ENCODE results near the gene MTG1. TPM values are rescaled to one million over a fixed set of nuclear protein-coding genes. Genes with fewer than 3 reads are reported as not detected.
A peak's percentile ranks its signal among the peaks of the same experiment; 100 is the strongest.
"Not testable (repeated sequence)": the region's sequence is repeated elsewhere in the genome, so short reads cannot be mapped to it uniquely, and the experiment has no call there.

MTG1 gene
- total RNA-seq, 8 experiments from 2014 or later = 11.9 to 68.6 (median 27.9) TPM

DNA sequence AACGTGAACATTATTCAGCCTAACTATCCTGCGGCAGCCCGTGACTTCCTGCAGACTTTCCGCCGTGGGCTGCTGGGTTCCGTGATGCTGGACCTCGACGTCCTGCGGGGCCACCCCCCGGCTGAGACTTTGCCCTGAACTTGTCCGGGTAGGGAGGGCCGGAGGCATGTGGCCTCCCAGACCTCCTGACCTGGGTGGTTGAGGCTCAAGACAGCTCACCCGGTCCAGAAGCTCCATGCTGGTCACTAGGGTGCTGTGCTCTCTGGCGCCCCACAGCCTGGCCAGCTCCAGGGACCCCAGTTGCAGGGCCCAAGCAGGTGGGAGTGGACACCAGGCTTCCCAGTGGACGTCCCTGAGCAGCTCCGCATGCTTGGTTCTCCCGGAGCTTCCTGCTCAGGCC lies 26.1 kb downstream of the MTG1 start:
- Histone ChIP-seq H3K4me1 (replicated peaks in 1 of 2) (peaks cover 0 to 4% of the 10 kb centered on the region in 2 donors), H3K4me3 (no peak overlapping the region), H3K27ac (no peak overlapping the region)
- in situ Hi-C loops (cut with MboI; ENCODE audit: low pct_unique_long_range_greater_than_20kb in 2 of 9, low sequenced_read_pairs in 9 of 9, unreplicated experiment in 9 of 9) = no loop called here
- 88 to 98% (median 90%) methylated on average over 2 to 10 of the region's 17 CpGs; no CpG with 5 or more reads in 4 of the 10 experiments for WGBS, 10 experiments
- ATAC-seq (replicated peaks in 6 of 8) = no peak

- in situ Hi-C loops (cut with MboI; ENCODE audit: low pct_unique_long_range_greater_than_20kb in 2 of 9, low sequenced_read_pairs in 9 of 9, unreplicated experiment in 9 of 9) = no loop called here
- Histone ChIP-seq H3K4me1 (replicated peaks in 1 of 2) (peaks cover 0 to 4% of the 10 kb centered on the region in 2 donors), H3K27ac (no peak overlapping the region), H3K4me3 (no peak overlapping the region)
- no peak for ATAC-seq (replicated peaks in 6 of 8)
- WGBS, 10 experiments = 80 to 100% (median 100%) methylated on average over 1 to 3 of the region's 6 CpGs; no CpG with 5 or more reads in 5 of the 10 experiments
Measured at GRCh38 chr10:133420579-133420978, 26.6 kb downstream of the MTG1 start.

DNA sequence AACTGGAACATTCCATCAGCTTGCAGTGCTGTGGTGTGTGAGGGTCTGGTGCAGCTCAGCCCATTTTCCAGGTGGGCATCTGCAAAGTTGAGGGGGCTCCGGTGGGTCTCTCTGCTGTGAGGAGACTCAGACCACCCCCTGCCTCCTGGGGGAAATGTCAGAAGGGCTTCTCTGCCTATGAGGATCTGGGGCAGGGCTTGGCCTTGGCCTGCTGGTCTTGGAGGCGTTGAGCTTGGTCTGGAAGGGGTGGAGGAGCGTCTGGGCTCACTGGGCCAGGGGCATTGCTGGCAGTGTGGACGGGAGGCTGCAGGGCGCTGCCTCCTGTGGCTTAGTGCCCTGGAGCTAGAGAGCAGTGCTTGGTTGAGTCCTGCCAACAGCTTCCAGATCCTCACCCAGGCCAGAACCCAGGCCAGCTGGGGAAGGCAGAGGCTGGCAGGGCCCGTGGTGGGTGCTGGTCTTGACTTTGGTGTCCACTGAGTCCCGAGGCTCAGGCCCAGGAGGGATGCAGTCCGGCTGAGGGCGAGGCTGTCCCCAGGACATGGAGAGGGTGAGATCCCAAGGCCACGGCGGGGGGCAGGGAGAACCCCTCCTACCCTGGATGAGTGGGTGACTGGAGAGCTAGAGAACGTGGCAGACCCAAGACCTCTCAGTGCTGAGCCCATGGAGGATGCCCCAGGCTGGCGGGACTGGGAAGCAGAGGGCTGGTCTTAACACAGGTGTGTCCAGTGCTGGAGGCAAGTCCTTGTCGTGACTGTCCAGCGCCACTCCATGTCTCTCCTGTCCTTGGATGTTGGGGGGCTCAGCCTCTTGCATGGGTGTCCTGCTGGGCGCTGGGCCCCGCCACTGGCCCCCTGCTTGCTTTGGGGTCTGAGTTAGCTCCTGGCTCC lies 27.6 kb downstream of the MTG1 start:
- Histone ChIP-seq H3K4me1 (replicated peaks in 1 of 2) (peaks cover 0 to 4% of the 10 kb centered on the region in 2 donors), H3K27ac (no peak overlapping the region), H3K4me3 (no peak overlapping the region)
- WGBS, 10 experiments = 40 to 100% (median 100%) methylated on average over 1 to 3 of the region's 17 CpGs; no CpG with 5 or more reads in 3 of the 10 experiments
- no peak for ATAC-seq (replicated peaks in 6 of 8)
- in situ Hi-C loops (cut with MboI; ENCODE audit: low pct_unique_long_range_greater_than_20kb in 2 of 9, low sequenced_read_pairs in 9 of 9, unreplicated experiment in 9 of 9) = no loop called here

DNA sequence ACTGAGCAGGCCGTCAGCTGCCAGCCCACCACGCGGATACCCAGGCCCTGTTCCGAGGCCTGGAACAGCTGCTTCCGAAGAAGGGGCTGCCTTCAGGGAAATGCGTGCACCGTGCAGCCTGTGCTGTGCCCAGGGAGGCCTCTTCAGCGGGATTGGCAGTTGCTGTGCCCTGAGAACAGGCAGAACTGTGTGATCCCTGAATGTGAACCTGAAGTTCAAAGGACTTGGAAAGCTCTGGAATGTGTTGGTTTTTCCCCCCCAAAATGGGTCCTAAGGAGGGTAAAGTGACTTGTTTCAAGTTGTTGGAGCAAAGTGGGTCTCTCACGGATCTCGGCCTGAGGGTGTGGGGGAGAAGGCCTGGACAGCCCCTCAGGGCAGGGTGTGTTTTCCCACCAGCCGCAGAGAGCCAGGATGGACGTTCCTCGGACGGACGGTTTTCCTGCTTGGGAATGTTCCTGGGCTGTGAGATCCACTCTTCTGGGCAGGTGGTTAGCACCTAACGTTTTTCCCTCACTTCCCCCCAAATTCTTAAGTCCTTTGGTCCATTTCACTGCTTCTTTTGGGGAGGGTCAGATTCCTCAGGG lies 28.4 kb downstream of the MTG1 start:
- in situ Hi-C loops (cut with MboI; ENCODE audit: low pct_unique_long_range_greater_than_20kb in 2 of 9, low sequenced_read_pairs in 9 of 9, unreplicated experiment in 9 of 9) = no loop called here
- H3K4me3 ChIP-seq = no peak overlapping the region
- 60 to 90% (median 80%) methylated on average over 2 to 8 of the region's 16 CpGs; no CpG with 5 or more reads in 5 of the 10 experiments for WGBS, 10 experiments
- no peak overlapping the region for H3K27ac ChIP-seq
- peaks cover 0 to 4% of the 10 kb centered on the region in 2 donors for H3K4me1 ChIP-seq (replicated peaks in 1 of 2)
- no peak for ATAC-seq (replicated peaks in 6 of 8)

DNA sequence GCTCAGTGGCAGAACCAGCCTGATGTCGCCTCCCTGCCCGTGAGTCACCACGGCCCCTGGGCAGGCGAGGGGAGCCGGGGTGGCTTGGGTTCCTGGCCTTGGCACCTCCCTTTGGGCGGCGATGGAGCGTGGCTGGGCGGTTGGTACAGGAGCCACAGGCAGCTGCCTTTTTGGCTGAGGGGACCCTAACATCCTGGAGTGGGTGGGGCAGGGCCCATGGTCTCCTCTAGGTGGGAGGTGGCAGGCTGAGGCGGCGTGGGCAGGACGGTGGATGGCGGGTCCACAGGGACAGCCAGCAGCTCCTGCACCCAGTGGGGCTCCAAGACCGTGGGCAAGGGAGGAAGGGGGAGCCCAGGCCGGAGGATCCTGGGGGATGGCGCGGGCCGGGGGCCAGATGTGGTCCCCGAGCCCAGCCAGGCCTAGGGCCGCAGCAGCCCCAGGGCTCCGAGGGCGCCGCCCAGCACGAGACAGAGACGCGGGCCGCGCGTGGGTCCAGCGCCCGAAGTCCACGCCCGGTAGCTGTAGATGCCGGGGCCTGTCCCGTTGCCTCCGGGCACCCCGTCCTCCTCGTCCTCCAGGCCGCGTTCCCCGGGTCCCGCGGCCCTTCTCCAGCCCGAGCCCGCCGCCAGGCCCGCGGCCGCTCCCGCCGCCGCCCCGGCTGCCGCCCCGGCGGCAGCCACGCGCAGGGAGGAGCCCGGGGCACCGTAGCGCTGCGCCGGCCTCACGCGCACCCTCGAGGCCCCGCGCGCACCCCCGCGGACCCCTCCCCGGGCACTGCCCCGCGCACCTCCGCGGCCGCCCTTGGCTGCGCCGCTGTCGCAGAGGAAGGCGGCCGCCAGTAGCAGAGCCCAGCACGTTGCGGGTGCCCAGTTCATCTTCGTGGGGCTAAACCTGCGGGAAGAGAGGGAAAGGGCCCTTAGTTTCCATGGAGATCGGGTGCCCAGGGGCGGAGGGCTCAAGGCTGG lies 29.1 kb downstream of the MTG1 start:
- 46 to 100% methylated on average over 1 to 4 of the region's 88 CpGs; no CpG with 5 or more reads in 8 of the 10 experiments for WGBS, 10 experiments

DNA sequence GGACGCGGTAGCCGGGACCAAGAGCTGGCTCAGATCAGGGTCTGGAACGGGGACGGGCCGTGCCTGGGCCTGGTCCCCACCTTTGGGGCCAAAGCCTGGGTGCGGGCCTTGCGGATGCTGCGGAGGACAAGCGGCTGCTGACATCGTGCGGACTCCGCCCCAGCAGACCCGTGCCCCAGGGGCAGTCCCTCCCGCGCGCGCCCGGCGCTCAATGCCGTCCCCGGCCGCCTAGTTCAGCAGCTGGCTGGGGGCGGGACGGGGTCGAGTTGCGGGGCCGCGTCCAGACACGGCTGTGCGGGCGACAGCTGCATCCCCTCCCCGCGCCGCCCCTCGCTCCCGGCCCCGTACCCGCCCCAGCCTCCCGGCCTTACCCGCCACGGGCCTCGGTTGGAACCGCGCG lies 30.1 kb downstream of the MTG1 start:
- H3K4me3 ChIP-seq; in situ Hi-C loops (cut with MboI; ENCODE audit: low pct_unique_long_range_greater_than_20kb in 2 of 9, low sequenced_read_pairs in 9 of 9, unreplicated experiment in 9 of 9); H3K27ac ChIP-seq; H3K4me1 ChIP-seq (replicated peaks in 1 of 2): not testable (repeated sequence)
- WGBS, 10 experiments = no CpG with 5 or more reads among the region's 46 CpGs
- ATAC-seq (replicated peaks in 6 of 8) = peak in 6 of 8 experiments; percentile 36 to 66 (median 63)

More for the DNA sequence above, 29.1 kb downstream of the MTG1 start:
- peak; percentile 34 to 77 (median 68) for ATAC-seq (replicated peaks in 6 of 8)
- Histone ChIP-seq H3K4me1 (replicated peaks in 1 of 2) (peaks cover 0 to 4% of the 10 kb centered on the region in 2 donors), H3K27ac (no peak overlapping the region), H3K4me3 (peak overlapping the region; percentile 14 to 27 (median 26))
- in situ Hi-C loops (cut with MboI; ENCODE audit: low pct_unique_long_range_greater_than_20kb in 2 of 9, low sequenced_read_pairs in 9 of 9, unreplicated experiment in 9 of 9) = no loop called here

- H3K27ac ChIP-seq; in situ Hi-C loops (cut with MboI; ENCODE audit: low pct_unique_long_range_greater_than_20kb in 2 of 9, low sequenced_read_pairs in 9 of 9, unreplicated experiment in 9 of 9); H3K4me1 ChIP-seq (replicated peaks in 1 of 2): not testable (repeated sequence)
- no CpG with 5 or more reads among the region's 37 CpGs for WGBS, 10 experiments
- ATAC-seq (replicated peaks in 6 of 8) = peak in 2 of 8 experiments; percentile 6 to 47
- H3K4me3 ChIP-seq = peak within 1 kb of the TSS; percentile 14 to 27 (median 26)
Measured at GRCh38 chr10:133424601-133425000, 30.6 kb downstream of the MTG1 start, which contains the start of gene SPRN. SPRN (minus strand) TSS chr10:133424625; CDS start chr10:133423681, 944 bp downstream.

DNA sequence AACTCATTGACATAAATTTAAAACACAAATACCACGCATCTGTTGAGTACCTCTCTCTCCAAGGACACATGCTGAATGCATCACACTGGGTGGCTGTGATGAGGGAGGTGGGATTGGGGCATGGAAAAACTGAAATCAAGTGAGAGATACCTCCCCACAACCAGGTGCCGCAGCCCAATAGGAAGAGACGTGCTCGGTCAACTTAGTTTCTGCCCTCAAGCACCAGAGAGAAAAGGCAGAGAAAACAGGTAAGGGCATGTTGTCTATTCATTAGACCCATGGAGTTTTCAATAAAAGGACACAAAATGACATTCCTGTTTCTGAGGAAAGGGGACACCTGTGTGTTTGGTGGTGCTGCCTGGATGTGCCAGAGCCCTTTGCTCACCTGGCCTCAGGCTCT lies 35.6 kb downstream of the MTG1 start:
- H3K4me3 ChIP-seq; ATAC-seq (replicated peaks in 6 of 8); in situ Hi-C loops (cut with MboI; ENCODE audit: low pct_unique_long_range_greater_than_20kb in 2 of 9, low sequenced_read_pairs in 9 of 9, unreplicated experiment in 9 of 9); H3K27ac ChIP-seq; H3K4me1 ChIP-seq (replicated peaks in 1 of 2): not testable (repeated sequence)
- WGBS, 10 experiments = 33 to 83% (median 44%) methylated on average over 1 to 4 of the region's 4 CpGs; no CpG with 5 or more reads in 7 of the 10 experiments

- H3K27ac ChIP-seq; H3K4me1 ChIP-seq (replicated peaks in 1 of 2); H3K4me3 ChIP-seq; in situ Hi-C loops (cut with MboI; ENCODE audit: low pct_unique_long_range_greater_than_20kb in 2 of 9, low sequenced_read_pairs in 9 of 9, unreplicated experiment in 9 of 9): not testable (repeated sequence)
- peak in 1 of 8 experiments; percentile 23 for ATAC-seq (replicated peaks in 6 of 8)
- WGBS, 10 experiments = no CpG with 5 or more reads among the region's 9 CpGs
Measured at GRCh38 chr10:133431888-133432613, 38.1 kb downstream of the MTG1 start.

GRCh38 chr10:133432789-133433188 lies 38.8 kb downstream of the MTG1 start:
- ATAC-seq (replicated peaks in 6 of 8); H3K27ac ChIP-seq; in situ Hi-C loops (cut with MboI; ENCODE audit: low pct_unique_long_range_greater_than_20kb in 2 of 9, low sequenced_read_pairs in 9 of 9, unreplicated experiment in 9 of 9); H3K4me1 ChIP-seq (replicated peaks in 1 of 2); H3K4me3 ChIP-seq: not testable (repeated sequence)
- no CpG with 5 or more reads among the region's 25 CpGs for WGBS, 10 experiments

DNA sequence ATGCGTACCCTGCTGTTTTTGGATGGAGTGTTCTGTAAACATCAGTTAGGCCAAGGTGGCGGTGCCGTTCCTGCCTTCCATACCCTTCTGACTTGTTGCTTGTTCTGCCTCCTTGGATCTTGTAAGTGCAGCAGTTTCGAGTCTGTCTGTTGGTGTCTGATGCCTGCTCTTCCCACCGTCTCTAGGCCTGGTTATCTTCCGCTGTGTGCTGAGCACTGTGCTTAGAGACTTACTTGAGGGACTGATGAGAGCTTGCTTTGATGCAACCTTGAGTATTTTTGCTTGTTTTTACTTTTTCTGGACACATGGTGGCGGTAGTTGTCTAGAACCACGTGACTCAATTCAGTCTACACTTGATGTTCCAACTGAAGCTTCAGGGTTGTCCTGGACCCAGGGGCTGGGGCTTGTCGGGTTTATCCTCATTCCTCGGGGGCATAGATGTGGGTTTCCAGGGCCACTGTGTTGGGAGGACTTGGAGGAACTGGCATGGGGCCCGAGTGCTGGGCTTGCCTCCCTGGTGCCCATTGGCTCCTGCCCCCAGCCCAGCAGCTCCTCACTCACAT lies 44.8 kb downstream of the MTG1 start:
- ATAC-seq (replicated peaks in 6 of 8) = peak in 3 of 8 experiments; percentile 54 to 72 (median 61)
- in situ Hi-C loops (cut with MboI; ENCODE audit: low pct_unique_long_range_greater_than_20kb in 2 of 9, low sequenced_read_pairs in 9 of 9, unreplicated experiment in 9 of 9) = no loop called here

More for the DNA sequence above, 44.8 kb downstream of the MTG1 start:
- no peak overlapping the region for H3K4me3 ChIP-seq
- H3K27ac ChIP-seq = no peak overlapping the region
- 0 to 88% (median 54%) methylated on average over 1 to 10 of the region's 11 CpGs; no CpG with 5 or more reads in 3 of the 10 experiments for WGBS, 10 experiments
- no peaks in the 10 kb centered on the region for H3K4me1 ChIP-seq (replicated peaks in 1 of 2)
